ENCODE data around the gene STAT2. TPM values are rescaled to one million over a fixed set of nuclear protein-coding genes. Genes with fewer than 3 reads are reported as not detected.
"Not testable (repeated sequence)": the region's sequence is repeated elsewhere in the genome, so short reads cannot be mapped to it uniquely, and the experiment has no call there.

The STAT2 gene
- 131 and 139 TPM in 2 replicates for total RNA-seq (2014; rRNA removed; shearing (Covaris generic))
- polyA plus RNA-seq (2015; cell fraction: cytosol; rRNA removed), result 96.6 and 109 TPM in 2 replicates
- 565 and 618 TPM in 2 replicates for polyA plus RNA-seq (2015; cell fraction: nucleus; rRNA removed)

DNA sequence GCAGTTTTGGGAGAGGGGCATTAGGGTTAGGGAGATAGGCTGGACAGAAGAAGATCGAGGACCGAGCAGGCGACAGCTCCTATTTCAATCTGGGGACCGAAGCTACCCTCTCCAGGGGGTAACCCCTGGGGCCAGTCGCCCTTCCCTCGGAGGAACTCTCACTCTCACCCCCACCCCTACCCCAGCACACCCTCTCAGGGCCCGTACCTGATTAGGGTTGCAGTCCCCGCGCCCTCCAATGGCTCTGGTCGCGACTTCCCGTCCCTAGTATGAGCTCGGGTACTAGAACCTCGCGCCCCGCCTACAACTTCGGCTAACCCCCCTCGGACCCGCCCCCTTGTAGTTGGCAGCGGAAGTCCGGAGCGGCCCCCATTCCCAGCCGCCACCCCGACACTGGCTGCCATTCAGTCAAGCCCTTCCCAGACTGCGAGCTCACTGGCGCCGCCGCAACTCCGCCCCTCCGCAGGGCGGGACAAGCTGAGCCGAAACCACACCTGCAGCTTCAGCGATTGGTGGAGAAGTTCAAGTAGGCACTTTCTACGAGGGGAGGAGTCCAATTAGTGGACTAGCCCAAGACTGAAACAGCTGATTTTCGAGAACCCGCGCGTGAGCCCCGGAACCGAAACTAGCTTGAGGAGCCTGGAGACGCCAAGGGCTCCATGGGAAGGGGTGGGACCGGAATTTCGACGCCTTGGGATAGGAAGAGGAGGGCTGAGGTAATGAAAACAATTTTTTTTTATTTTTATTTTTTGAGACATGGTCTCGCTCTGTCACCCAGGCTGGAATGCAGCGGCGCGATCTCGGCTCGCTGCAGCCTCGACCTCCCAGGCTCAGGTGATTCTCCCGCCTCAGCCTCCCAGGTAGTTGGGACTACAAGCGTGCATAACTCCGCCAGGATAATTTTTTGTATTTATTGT, at the start of gene STAT2:
STAT2 (minus strand) TSS at position 257 of the 917 bp plus-strand sequence. CDS start 3,536 bp downstream, outside the sequence.
- DNase-seq (ENCODE audit: low read depth, low spot score), result peak; percentile 100
- in situ Hi-C loops (cut with HindIII; ENCODE audit: low pct_unique_long_range_greater_than_20kb, low sequenced_read_pairs), result no loop called here

GRCh38 chr12:56408799-56409417, 49.0 kb upstream of the STAT2 start:
- DNase-seq (ENCODE audit: low read depth, low spot score), result no peak
- in situ Hi-C loops (cut with HindIII; ENCODE audit: low pct_unique_long_range_greater_than_20kb, low sequenced_read_pairs), result no loop called here

DNA sequence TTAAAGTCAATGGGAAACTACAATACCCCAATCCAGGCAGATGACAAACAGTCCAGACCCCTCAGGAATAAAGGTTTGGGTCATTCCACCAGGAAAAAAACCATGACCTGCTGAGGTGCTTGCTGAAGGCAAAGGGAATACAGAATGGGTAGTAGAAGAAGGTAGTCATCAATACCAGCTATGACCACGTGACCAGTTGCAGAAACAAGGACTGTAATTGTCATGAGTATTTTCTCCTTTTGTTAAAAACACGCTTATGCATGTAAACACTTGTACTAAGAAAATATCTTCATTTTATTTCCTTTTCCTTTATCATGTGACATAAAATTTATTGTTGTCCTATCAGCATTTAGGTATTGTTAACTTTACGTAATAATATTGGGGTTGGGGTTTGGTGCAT, 44.3 kb upstream of the STAT2 start:
- in situ Hi-C loops (cut with HindIII; ENCODE audit: low pct_unique_long_range_greater_than_20kb, low sequenced_read_pairs); DNase-seq (ENCODE audit: low read depth, low spot score): not testable (repeated sequence)

GRCh38 chr12:56401612-56402011, 41.7 kb upstream of the STAT2 start:
- in situ Hi-C loops (cut with HindIII; ENCODE audit: low pct_unique_long_range_greater_than_20kb, low sequenced_read_pairs); DNase-seq (ENCODE audit: low read depth, low spot score): not testable (repeated sequence)

DNA sequence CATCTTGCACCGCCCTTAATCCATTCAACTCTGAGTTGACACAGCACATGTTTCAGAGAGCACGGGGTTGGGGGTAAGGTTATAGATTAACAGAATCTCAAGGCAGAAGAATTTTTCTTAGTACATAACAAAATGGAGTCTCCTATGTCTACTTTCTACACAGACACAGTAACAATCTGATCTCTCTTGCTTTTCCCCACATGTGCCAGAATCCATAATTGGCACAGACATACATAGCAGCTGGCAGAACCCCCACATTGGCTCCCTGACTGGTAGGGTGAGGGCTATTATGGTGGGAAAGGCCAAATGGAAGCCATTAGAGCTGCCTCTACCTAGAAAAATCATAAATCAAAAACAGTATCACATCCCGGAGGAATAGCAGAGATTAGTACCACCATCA, 41.2 kb upstream of the STAT2 start:
- DNase-seq (ENCODE audit: low read depth, low spot score); in situ Hi-C loops (cut with HindIII; ENCODE audit: low pct_unique_long_range_greater_than_20kb, low sequenced_read_pairs): not testable (repeated sequence)

GRCh38 chr12:56399466-56399865, 39.6 kb upstream of the STAT2 start:
- in situ Hi-C loops (cut with HindIII; ENCODE audit: low pct_unique_long_range_greater_than_20kb, low sequenced_read_pairs); DNase-seq (ENCODE audit: low read depth, low spot score): not testable (repeated sequence)

GRCh38 chr12:56398324-56398723, 38.4 kb upstream of the STAT2 start:
- no peak for DNase-seq (ENCODE audit: low read depth, low spot score)
- in situ Hi-C loops (cut with HindIII; ENCODE audit: low pct_unique_long_range_greater_than_20kb, low sequenced_read_pairs), result no loop called here

- in situ Hi-C loops (cut with HindIII; ENCODE audit: low pct_unique_long_range_greater_than_20kb, low sequenced_read_pairs), result no loop called here
- no peak for DNase-seq (ENCODE audit: low read depth, low spot score)
Observed at GRCh38 chr12:56392331-56392730, 32.4 kb upstream of the STAT2 start.

DNA sequence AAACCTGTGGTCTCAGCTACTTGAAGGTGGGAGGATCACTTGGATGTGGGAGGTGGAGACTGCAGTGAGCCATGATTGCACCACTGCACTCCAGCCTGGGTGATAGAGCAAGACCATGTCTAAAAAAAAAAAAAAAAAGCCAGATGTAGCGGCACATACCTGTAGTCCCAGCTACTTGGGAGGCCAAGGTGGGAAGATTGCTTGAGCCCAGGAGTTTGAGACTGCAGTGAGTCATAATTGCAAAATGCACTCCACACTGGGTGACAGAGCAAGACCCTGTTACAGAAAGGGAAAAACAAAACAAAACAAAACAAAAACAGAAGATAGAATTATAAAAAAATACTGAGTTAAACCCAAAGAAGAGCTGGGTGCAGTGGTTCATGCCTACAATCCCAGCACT, 31.8 kb upstream of the STAT2 start:
- DNase-seq (ENCODE audit: low read depth, low spot score), result no peak
- in situ Hi-C loops (cut with HindIII; ENCODE audit: low pct_unique_long_range_greater_than_20kb, low sequenced_read_pairs), result no loop called here

- no peak for DNase-seq (ENCODE audit: low read depth, low spot score)
- in situ Hi-C loops (cut with HindIII; ENCODE audit: low pct_unique_long_range_greater_than_20kb, low sequenced_read_pairs), result no loop called here
Observed at GRCh38 chr12:56389412-56389811, 29.5 kb upstream of the STAT2 start.

DNA sequence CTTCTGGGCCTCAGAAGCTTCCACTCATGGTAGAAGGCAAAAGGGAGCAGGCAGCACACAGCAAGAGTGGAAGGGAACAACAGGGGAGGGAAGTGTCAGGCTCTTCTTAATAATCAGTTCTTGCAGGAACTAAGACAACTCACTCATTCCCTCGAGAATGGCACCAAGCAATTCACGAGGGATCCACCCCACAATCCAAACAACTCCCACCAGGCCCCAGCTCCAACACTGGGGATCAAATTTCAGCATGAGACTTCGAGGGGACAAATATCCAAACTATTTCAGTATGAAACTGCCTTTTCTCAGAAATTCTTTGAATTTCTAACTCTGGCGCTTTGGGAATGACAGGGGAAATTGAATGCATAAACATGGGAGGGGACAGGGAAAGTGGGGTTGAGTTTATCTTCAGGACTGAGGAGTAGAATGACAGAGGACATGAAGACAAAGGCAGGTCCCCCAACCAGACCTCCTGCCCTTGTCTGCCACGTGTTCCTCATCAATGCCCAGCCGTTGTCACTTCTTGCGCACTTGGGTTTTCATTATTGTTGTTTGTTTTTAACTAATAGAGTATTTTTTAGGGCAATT, 27.3 kb upstream of the STAT2 start:
- DNase-seq (ENCODE audit: low read depth, low spot score), result no peak
- in situ Hi-C loops (cut with HindIII; ENCODE audit: low pct_unique_long_range_greater_than_20kb, low sequenced_read_pairs), result no loop called here

GRCh38 chr12:56385873-56386272, 26.0 kb upstream of the STAT2 start:
- in situ Hi-C loops (cut with HindIII; ENCODE audit: low pct_unique_long_range_greater_than_20kb, low sequenced_read_pairs), result no loop called here
- no peak for DNase-seq (ENCODE audit: low read depth, low spot score)

DNA sequence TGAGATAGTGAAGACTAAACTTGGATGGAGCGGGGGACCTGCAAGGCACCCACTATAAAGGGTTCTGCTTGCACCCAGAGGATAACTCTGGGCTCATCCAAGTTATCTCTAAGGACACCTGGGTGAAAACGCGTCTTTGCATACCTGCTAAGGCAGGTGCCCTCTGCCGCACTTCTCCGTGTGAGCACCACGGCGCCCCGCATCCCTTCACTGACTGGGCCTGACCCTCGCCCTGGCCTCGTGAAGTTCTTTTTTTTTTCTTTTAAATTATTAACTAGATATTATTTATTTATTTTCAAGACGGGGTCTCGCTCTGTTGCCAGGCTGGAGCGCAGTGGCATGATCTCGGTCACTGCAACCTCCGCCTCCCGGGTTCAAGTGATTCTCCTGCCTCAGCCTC, 22.7 kb upstream of the STAT2 start:
- in situ Hi-C loops (cut with HindIII; ENCODE audit: low pct_unique_long_range_greater_than_20kb, low sequenced_read_pairs), result no loop called here
- no peak for DNase-seq (ENCODE audit: low read depth, low spot score)

DNA sequence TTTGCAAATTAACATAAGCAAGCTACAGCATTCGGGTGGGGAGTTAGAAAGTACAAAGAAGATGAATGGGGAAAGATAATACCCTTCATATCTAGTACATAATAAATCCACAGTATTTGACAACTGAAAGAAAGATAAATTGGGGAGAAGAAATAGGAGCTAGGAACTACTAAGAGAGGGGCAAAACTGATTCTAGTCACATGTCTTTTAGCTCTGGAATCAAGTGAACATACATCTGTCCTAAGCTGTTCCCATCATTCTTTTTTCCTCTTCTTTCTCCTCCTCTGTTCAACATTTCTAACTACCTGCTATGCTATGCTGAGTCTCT, 18.0 kb upstream of the STAT2 start:
- DNase-seq (ENCODE audit: low read depth, low spot score), result no peak
- in situ Hi-C loops (cut with HindIII; ENCODE audit: low pct_unique_long_range_greater_than_20kb, low sequenced_read_pairs), result no loop called here

GRCh38 chr12:56377310-56377988, 17.5 kb upstream of the STAT2 start:
- in situ Hi-C loops (cut with HindIII; ENCODE audit: low pct_unique_long_range_greater_than_20kb, low sequenced_read_pairs), result no loop called here
- peak; percentile 45 for DNase-seq (ENCODE audit: low read depth, low spot score)

DNA sequence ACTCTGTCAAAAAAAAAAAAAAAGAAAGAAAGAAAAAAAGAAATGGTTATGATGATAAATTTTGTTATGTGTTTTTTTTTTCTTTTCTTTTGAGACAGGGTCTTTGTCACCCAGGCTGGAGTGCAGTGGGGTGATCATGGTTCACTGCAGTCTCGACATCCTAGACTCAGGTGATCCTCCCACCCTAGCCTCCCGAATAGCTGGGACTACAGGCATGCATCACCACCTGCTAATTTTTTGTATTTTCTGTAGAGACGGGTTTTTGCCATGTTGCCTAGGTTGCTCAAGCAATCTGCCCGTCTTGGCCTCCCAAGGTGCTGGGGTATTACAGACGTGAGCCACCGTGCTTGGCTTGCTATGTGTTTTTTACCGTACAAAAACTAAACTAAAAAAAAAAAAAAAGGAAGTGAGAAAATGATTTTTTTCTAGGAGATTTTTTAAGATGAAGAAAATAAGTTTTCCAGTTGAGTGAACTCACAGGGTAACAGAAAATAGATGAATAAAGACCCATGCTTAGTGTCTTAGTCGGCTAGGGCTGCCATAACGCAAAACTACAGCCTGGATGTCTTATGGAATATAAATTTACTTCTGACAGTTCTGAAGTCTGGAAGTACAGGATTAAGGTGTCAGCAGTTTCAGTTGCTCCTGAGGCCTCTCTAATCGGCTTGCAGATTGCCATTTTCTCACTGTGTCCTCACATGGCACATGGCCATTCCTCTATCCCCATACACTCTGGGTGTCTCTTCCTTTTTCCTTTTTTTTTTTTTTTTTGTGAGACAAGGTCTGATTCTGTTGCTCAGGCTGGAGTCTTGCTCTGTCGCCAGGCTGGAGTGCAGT, 15.9 kb upstream of the STAT2 start:
- in situ Hi-C loops (cut with HindIII; ENCODE audit: low pct_unique_long_range_greater_than_20kb, low sequenced_read_pairs), result no loop called here
- DNase-seq (ENCODE audit: low read depth, low spot score), result no peak
